Measurements from ENCODE around the gene DGKI.

The DGKI gene

DNA sequence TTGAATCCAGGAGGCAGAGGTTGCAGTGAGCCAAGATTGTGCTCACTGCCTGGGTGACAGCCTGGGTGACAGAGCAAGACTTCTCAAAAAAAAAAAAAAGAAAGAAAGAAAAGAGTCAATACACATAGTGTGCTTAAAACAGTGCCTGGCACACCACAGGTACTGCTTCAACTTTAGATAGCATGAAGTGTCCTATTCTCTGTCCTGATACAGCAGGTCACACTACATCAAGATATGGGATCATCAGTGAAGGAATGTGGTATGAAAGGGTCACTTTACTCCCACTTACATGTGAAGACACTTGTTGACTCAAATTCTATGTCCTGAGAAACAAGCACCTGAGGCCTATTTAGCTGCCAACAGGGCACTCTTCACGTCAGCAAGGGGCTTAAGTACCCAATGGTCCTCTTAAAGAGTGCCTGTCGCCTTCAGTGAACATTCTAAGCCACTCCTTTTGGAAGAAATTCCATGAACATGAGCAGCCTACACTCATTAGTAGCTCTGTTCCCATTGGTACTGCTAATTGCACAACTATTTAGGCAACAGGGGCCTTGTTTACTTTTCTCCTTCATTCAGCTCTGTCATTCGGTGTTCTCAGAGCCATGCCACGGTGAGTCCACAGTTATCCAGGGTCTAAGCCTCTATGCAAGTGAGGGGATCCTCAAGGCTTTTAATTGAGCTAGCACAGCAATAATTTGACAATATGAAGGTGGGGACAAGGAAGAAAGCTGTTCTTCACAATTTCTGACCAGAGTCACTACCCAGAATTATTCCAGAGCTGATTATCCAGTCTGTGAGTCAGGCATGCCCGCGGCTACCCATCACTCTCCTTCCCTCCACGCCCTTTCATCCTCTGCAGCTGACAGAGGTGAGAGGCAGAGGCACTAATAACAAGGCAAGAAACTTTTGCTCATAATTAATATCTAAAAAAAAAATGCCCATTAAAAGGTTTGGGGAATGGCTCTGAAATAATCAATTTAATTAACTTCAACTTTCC lies 446.6 kb downstream of the DGKI start:
- DNase-seq = no peak

DNA sequence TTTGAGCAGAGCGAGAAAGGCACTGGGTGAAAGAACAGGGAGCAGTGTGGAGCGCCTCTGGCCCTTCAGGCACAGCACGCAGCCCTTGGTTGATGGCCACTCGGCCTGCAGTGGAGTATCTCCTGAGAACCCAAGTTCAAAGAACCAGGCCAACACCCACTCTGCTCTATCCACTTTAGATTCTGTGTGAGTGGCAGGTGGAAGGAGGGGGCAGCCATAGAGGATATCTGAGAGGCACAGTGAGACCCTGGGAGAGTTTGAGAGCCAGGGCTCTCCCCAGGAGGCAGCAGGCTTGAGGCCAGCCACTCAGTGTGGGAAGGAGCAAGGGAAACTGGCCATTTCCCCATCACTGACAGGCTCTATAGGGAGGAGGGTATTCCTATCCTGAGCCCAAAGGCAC lies 450.7 kb downstream of the DGKI start:
- no peak for DNase-seq

DNA sequence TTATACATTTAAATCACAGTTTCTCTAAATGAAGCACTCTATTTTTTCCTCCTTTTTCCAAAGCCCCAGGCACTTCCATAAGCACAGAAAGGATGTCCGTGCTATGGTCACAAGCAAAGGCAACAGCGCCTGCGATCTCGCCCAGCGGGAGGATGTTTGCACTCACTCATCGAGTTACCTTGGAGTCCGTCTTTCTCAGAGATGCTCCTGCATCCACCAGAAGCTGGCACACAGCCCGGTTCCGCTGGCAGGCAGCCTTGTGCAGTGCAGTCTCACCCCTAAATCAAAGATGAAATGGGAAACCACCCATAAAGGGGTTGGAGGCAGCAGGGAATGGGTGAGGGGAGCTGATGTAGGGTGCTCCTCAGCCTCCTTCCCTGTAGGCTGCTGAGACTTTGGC lies 451.4 kb downstream of the DGKI start:
- no peak for DNase-seq

DNA sequence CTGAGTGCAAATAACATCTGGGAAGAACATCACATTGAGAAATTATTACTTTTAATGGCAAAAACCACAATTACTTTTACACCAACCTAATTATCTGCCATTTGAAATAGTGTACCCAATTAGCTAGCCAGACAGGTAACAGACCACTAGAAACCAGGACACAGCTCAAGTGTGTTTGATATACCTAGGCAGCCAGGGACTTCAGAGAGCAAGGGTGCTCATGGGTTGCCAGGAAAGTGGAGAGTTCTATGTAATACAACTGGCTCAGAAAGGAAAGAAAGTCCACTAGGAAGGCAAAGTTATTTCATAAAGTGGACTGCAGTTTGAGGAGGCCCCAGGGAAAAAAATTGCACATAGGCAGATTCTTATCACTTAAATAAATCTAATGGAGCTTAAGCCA lies 453.2 kb downstream of the DGKI start:
- no peak for DNase-seq

DNA sequence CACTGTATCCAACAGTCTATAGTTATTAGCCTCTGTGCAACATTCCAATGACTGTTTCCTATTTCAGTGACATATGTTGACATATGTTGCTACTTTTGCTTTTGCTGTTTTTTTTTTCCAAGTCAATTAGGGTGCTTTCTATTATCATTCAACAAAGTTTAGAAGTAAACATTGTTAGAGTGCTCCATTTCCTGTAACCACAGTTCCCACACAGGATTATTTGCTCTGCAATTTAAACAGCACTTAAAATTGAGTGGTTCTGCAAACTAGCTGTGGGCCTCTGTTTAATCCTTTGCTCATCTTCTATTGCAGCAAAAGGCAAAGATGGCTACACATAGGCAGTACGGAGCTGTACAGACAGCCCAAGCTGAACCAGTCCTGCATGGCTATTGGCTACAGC lies 456.7 kb downstream of the DGKI start:
- DNase-seq = no peak

DNA sequence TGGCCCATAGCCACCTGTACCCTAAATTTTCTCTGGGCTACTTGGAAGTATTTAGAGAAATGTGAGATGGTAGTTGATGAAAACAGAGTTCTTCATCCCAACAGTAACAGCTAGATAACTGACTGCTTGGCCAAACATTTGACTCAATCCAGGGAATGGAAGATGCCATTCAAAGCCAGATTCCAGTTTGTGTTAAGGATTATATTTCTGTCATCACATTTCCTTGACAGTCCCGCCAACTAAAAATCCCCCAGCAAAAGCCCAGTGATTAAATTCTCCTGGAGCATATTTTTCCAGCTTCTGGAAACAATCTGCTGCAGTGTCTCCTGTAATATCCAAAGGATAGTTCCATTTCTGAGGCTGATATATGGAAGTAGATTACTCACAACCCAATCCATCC lies 457.9 kb downstream of the DGKI start:
- DNase-seq = no peak

DNA sequence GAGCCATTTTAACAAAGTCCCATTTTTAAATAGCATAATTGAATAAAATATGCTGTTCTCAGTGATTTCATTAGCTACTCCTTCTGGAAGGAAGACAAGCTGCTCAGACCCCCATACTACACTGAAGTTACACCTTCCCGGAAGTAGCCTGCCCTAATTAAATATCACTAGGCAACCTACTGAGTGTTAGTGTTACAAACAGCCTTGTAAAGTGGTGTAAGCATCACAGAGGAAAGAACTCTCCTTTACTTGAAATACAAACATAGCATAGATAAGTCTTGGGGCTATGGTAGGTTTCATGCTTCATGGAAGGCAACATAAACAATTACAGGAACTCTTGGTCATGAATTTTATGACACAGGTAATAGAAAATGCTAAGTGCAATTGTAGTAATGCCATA lies 459.8 kb downstream of the DGKI start:
- DNase-seq = no peak

DNA sequence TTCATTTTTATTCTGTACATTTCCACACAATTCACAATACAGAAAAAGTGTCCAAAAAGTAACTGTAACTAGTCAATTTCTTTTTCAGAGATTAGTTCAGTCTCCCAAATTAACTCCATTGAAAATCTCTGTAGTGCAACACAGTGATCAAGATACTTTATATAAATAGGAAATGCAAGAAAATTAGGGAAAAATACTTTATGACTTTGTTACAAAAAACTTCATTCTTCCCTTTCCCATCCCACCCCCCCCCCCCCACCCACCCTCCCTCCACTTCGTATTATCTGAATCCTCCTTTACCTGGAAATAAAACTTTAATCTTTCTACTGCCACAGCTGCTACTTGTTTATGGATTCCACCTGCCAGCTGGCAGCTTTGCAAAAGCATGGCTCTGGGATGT lies 465.7 kb downstream of the DGKI start:
- no peak for DNase-seq

DNA sequence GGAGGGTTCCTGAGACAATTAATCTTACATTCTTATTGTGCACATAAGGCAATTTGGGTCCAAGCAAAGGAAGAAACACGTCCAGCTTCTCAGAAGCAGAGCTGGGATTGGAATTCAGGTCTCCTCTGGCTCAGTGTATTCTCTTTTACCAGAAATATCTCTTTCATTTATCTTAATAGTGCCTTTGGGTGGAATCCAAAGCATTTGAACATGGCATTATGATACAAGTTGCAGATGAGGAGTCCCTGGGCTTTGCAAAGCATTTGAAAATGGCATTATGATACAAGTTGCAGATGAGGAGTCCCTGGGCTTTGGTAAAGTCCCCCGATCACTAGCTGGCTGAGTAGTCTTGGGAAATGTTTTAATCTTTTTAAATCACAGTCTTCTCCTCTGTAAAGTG lies 473.3 kb downstream of the DGKI start:
- DNase-seq = no peak

DNA sequence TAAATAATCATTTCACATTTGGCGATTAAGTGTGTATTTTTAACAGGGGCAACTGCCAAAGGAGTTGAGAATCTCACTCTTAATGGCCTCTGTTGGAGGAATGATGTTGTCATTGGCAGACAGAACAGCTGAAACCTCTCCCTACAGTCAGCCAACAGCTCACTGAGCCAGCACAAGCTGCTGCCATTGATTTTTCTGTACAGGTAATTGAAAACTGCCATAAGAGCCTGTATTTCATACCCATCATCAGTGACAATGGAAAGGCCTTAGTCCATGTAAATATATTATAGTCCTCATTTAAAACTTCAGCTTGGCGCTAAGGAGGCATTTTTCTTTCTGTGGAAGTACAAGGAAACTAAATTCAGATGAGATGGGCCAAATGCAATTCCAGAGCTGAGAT lies 475.2 kb downstream of the DGKI start:
- DNase-seq = no peak

DNA sequence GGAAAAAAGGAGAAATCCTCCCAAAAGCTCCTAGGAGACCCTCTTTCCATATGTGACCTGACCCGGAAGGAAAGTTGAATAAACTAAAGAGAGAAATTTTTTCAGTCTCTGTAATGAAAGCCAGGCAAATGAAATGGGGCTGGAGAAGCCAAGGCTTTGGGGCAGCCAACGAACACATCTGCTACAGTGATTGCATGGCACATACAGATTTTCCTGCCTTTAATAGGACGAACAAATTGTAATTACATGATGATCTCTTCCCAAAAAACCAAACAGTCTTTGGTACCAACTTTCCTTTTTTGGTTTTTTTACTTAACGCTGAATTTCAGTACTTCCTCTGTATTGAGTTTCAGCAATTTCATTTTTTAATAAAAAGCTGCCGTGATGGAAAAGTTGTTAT lies 479.8 kb downstream of the DGKI start:
- no peak for DNase-seq

DNA sequence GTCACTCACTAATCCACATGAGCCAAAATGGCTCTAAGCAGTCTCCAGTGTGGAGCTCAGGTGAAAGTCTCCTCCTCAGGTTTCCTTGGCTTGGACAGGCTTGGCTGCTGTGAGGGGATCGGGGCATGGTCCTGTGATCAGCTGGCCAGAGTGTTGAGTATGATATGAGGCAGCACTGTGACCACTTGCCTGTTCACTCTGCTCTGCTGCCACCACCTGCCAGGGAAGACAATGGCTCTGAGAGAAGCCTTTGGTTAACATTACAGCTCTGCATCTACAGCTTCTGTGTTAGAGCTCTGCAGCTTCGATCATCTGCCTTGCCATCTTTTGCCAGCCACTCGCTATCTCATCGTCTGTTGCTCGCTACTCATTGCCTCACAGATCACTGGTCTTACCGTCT lies 483.1 kb downstream of the DGKI start:
- no peak for DNase-seq

DNA sequence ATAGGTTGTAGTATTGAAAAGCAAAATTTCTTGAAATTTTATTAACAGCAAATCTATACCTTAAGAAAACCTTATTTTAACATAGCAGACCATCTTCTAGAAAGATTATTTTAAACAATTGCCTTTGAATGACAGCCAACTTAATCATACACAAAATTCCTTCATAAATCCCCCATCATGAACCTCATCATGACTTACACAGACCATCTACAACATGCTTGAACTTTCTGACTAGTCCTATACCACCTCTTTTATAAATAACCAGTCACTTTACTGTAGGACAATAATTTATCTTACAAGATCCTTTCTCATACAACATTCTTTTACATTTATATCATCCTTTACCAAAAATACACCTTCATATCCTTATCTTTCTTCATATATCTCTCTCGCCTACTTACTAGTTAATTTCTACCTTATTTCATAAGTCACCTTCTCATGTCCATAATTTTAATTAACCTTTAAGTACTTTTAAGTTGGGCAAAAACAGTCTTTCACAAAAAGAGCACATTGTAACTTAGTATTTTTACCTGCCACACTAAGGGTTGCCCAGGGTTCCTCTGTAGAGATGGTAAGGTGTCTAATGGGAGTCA lies 486.6 kb downstream of the DGKI start:
- no peak for DNase-seq

DNA sequence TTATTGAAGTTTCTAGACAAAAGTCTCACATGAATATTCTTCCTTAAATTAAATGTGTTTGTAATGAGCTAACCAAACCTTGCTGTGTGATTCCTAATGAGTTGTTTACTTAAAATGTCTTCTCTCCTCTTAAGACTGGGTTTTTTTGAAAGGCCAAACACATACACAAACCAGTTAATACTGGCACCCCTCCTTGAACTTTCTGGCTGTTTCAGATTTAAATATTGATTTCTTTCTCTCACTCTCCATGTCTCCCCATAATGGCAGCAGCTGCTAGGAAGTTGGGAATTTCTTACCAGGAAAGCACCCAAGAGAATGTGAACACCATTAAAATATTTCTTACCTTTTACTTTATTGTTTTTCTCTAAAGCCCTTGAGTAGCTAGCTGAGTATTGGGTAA lies 491.8 kb downstream of the DGKI start:
- no peak for DNase-seq

DNA sequence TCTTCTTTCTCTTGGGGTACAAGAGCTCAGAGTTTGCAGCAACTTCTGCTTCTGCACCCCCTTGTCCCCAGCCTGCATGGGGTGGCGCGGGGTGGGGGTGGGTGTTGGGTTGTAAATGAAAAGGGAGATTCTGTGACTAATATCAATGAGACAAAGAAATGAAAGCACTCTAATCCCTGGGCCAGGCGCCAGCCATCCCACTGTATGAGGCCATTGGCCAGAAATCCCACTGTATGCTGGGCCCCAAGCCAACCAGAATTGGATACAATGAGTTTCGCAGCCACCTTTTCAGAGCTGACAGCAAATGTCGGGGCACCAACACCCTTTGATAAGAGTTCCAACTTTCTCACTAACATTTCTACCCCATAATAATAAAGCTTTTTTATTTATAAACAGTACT lies 492.4 kb downstream of the DGKI start:
- no peak for DNase-seq

DNA sequence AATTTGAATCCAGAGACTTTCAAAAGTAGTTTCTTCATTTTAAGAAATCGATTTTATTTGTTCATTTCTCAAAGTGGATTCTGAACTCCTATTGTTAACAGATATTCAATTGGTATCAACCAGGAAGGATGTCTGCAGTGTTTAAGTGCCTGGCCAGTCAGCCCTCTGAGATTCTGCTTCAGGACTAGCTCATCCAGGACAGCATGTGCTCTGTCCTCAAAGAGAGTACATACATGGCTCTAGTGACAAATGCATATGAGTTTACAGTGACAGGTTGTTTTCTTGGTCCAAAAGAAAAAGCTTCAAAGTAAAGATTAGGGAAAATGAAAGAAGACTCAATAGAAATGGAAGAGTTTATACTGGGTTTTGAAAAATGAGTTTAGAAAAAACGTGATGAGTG lies 494.8 kb downstream of the DGKI start:
- no peak for DNase-seq

DNA sequence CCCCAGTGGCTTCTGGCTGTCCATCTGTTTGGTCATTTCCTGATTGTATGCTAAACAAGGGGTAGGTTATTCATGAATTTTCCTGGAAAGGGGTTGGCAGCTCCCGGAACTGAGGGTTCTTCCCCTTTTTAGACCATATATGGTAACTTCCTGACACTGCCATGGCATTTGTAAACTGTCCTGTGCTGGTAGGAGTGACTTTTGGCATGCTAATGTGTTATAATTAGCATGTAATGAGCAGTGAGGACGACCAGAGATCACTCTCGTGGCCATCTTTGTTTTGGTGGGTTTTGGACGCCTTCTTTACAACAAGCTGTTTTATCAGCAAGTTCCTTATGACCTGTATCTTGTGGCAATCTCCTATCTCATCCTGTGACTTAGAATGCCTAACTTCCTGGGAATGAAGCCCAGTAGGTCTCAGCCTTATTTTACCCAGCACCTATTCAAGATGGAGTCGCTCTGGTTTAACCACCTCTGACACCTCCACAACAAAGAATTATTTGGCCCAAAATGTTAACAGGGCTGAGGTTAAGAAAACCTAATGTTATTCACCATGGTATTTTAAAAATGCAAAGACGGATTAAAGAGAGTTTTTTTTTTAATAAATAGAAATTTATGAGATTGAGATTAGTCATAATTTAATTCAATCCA lies 500.9 kb downstream of the DGKI start:
- no peak for DNase-seq

DNA sequence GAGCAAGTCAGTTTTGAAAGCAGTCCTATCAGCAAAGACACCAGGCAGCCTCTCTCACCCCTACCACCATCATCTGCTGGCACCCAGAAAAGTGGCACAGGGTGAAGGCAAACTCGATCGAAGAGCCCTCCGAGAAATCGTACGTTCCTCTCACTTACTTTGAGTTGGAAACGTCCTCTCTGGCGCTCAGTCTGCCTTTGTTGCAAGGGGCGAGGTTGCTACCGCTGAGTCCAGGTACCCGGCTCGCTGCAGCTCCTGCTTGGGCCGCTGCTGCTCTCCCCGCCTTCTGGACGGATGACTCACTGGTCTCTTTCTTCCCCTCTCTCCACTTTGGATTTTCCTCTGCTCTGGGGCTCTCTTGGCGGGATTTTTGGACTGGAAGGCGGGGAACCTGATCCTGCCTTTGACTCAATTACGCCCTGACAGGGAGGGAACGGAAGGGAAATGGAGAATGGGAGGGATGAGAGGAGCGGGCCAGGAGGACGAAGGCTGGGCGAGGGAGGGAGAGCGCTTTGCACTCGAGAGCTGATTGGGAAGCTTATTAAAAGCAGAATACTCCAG lies 503.4 kb downstream of the DGKI start, which contains the start of gene PTN:
Gene PTN, minus strand, starts transcription at position 453 of the 561 bp plus-strand sequence. CDS start 88,760 bp downstream, outside the sequence.
- no peak for DNase-seq

DNA sequence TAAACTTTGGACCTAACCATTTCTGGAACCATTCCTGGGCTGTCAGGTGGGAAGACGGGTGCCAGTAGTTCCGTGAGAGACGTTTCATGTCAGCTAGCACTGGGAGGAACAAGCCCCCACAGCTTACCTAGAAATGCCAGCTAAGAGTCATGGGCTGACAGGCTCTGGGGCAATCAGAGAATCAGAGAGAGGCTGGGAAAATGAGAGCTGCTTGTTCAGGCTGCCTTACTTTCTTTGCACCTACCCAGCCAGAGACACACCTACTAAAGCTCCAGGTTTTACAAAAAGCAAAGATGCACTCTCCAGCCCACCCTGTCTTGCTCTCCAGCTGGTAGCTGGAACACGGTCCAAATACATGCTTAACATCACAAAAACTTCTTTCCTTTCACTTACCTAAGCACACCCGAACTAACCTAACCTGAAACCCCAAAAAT lies 503.9 kb downstream of the DGKI start:
- DNase-seq = no peak

DNA sequence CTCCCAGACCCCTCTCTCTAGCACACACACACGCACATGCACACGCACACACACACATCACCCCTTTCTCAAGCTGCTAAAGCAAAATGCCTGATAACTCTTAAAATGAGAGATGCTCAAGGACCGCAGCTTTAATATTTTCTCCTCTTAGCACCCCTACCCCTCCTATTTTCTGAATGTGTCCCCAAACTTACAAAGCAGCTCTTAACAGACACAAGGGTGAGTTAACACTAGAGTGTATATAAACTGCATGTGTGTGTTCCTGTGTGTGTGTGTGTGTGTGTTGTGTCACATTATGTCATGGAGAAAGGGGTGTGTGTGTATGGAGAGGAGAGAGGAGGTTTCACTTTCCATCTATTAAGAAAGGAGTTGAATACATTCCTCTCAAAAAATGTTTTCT lies 504.5 kb downstream of the DGKI start:
- no peak for DNase-seq

DNA sequence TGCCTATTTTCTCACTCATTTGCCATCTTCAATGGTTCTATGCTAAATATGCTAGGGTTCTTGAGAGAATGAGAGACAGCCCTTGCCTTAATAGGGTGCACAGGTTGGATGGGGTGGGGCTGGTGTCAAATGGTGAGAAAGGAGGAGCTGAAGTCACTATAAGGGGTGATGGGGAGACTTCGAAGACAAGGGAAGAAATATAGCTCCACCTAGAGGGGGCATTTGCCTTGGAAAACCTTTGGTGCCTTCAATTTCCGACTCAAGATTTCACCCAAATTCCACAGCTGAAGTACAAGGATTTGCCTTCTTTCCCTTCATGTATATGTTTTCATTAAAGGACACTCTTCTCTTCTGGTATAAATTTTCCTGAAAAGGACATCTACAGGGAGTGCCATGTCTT lies 508.9 kb downstream of the DGKI start:
- DNase-seq = no peak

DNA sequence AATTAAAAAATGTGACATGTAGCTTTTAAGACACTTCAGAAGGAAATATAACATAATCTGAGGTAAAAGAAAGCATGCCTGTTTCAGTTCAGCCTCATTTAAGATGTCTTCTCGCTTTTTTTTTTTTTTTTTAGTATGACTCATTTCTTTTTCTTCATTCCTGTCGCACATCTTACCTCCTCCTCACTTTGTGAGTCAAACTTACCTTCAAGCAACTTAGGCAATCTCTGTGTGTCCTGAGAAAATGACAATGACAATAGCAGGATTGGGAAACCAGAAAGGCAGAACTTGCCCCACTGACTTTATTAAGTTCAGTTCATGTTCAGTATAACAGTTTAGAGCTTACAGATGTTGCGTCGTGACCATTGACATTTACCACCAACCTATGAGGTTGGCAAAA lies 511.0 kb downstream of the DGKI start:
- DNase-seq = no peak

DNA sequence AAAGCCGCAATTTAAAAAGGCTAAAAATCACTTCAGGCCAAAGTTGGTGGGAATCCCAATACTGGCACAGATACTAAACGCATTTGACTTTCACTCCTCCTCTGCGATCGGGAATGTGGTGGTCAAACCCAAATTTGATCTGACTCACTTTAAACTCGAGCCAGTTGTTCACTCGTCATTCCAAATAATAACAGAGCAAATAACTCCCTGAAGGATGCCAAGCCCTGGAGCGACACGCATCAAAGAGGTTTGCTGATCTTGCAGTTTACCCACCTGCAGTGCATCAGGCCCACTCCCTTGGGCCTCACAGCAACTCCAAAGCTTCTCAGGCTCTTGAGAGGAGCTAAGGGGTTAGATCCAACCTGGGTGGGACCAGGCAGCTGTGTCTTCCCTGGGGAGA lies 515.4 kb downstream of the DGKI start:
- DNase-seq = no peak
